HUES64 (cell line): Measurements from ENCODE around the gene DAZAP2.
"Not testable (repeated sequence)": the region's sequence is repeated elsewhere in the genome, so short reads cannot be mapped to it uniquely, and the experiment has no call there.

ENCODE experiments used
- H3K27ac ChIP-seq: 2 replicates; pipeline ENCODE4 v1.7.0; 2013; ENCODE audit warnings: low read depth, low read length, inconsistent platforms
- H3K27me3 ChIP-seq: 2 replicates; pipeline ENCODE4 v1.6.1; 2013; ENCODE audit warnings: mild to moderate bottlenecking, low read length; ENCODE audit not compliant: insufficient read depth
- H3K36me3 ChIP-seq: 2 replicates; pipeline ENCODE4 v1.6.1; 2013; ENCODE audit warnings: mild to moderate bottlenecking, low read length; ENCODE audit not compliant: insufficient read depth
- H3K4me1 ChIP-seq: 2 replicates; pipeline ENCODE4 v1.6.1; 2013; ENCODE audit warnings: mild to moderate bottlenecking, low read length, moderate library complexity; ENCODE audit not compliant: insufficient read depth
- H3K4me3 ChIP-seq: 2 replicates; pipeline ENCODE4 v1.5.1; 2013; ENCODE audit warnings: mild to moderate bottlenecking, low read length, moderate library complexity
- H3K9ac ChIP-seq: 2 replicates; pipeline ENCODE4 v1.6.1; 2013; ENCODE audit warnings: mild to moderate bottlenecking, low read depth, low read length
- H3K9me3 ChIP-seq: 2 replicates; pipeline ENCODE4 v1.6.1; 2013; ENCODE audit warnings: low read depth, low read length; ENCODE audit not compliant: insufficient read depth
- WGBS: fragments of 150-250, 120-280 bp; methylation state at CpG from one replicate; pipeline ENCODE4 v1.1.7; 2013; ENCODE audit warnings: missing lambda C conversion rate; 5-methylcytosine and 5-hydroxymethylcytosine counted together

Gene DAZAP2

DNA sequence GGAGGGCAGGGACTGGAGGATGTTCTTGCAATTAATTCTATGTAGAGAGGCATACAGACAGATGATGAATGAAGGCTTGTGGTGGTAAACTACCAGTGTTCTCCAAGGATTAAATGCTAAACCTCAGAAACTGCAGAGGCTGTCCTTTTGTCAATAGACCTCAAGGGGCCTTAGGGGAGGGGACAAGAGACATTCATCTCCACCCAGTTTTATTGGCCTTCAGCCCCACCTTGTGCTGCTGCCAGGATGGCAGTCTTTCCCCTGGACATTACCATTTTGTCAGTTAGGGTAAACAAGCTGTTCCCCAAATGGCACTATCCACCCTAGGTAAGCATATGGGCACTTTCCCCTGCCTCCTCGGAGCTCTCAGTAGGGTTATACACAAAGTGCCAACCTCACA is 36.5 kb downstream of the DAZAP2 start:
- Histone ChIP-seq H3K9ac (no peak overlapping the region), H3K9me3 (no peaks in the 10 kb centered on the region), H3K36me3 (no peaks in the 10 kb centered on the region), H3K4me1 (no peaks in the 10 kb centered on the region), H3K27ac (no peak overlapping the region), H3K27me3 (peaks cover 18% of the 10 kb centered on the region), H3K4me3 (no peak overlapping the region)
- 96% methylated on average over 1 of the region's 1 CpG for WGBS

DNA sequence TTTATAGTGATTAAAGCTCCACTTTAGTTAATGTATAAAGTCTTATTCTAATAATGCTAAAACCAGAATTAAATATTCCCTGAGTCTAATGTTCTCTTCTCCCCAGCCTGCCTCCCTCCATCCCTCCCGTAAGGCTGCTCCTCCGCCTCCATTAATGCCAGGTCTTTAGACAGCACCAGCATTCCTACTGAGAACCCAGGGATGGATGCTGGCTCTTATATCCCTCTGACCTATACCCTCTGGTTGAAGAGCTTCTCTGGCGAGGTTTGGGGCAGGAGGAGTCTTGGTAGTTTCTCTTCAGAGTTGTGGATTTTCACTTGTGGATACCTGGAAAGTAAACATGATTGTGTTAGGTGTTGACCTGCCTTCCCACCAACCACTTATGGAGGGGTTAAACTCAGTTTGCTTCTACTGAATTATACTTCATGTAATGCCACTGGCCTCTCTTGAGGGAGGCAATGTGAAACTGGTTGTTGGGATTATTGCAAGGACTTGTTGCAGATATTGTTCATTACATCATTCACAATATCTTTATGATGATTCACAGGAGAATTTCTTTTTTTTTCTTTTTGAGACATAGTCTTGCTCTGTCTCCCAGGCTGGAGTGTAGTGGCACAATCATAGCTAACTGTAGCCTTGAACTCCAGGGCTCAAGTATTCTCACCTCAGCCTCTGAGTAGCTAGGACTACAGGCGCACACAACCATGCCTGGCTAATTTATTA is 42.7 kb downstream of the DAZAP2 start:
- no peak overlapping the region for H3K27ac ChIP-seq
- H3K9me3 ChIP-seq: no peaks in the 10 kb centered on the region
- H3K4me3 ChIP-seq: no peak overlapping the region
- no peak overlapping the region for H3K9ac ChIP-seq
- peaks cover 5% of the 10 kb centered on the region; the same call in 1 of the 2 replicates for H3K4me1 ChIP-seq
- no peaks in the 10 kb centered on the region for H3K36me3 ChIP-seq
- 94% methylated on average over 4 of the region's 4 CpGs for WGBS
- no peaks in the 10 kb centered on the region for H3K27me3 ChIP-seq

- no peaks in the 10 kb centered on the region for H3K36me3 ChIP-seq
- H3K4me3 ChIP-seq: no peak overlapping the region
- peaks cover 5% of the 10 kb centered on the region; the same call in 1 of the 2 replicates for H3K4me1 ChIP-seq
- WGBS: 93% methylated on average over 1 of the region's 1 CpG
- H3K27me3 ChIP-seq: no peaks in the 10 kb centered on the region
- no peak overlapping the region for H3K27ac ChIP-seq
- H3K9ac ChIP-seq: no peak overlapping the region
- no peaks in the 10 kb centered on the region for H3K9me3 ChIP-seq
Observed at GRCh38 chr12:51285843-51286242, 47.2 kb downstream of the DAZAP2 start.

DNA sequence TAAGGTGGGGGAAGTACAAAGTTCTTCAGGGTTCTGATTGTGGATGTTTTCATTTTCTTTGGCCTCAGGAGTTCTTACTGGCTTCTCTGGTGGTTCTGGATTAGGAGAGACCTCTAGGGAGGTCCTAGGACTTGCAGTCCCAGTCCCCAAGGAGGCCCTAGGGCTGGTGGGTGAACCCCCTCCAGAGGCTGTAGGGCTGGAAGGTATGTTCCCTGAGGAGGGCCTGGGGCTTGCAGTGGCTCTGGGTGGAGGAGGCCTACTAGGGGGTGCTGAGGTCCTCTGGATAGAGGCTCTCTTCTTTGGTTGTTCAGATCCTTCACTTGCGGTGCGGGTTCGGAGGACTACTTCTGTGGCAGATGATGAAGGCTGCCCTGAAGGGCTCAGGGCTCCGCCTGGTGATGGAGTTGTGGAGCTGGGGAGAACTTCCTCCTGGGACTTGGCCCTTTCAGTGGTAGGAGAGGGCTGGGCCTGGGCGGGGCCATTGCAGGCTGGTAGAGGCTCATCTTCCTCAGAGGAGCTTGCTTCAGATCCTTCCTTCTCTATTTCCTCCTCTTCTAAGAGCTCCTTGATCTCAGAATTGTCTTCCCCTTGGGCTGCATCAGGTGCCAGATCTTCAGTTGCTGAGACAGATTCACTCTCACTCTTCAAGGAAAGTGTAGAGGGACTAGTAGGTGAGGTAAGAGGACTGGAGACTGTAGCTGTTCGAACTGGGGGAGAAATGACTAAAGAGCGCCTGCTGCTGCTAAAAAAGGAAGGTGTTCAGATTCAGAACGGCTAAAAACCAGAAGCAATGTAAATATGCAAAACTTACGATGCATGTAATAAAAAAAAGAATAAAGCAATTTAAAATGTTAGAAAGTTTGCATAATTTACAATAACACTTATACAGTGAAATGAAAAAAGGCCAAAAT is 53.2 kb downstream of the DAZAP2 start:
- not testable (repeated sequence) for H3K4me1 ChIP-seq, H3K27ac ChIP-seq, H3K27me3 ChIP-seq, H3K9me3 ChIP-seq, H3K36me3 ChIP-seq, H3K9ac ChIP-seq, H3K4me3 ChIP-seq
- WGBS: 91% methylated on average over 8 of the region's 9 CpGs
